GM12865 (cell line): Measurements from ENCODE around the gene ATP5F1B.

Experiments
- DNase-seq: peaks from one replicate; pipeline ENCODE4 v3.0.0; 2010; ENCODE audit warnings: low read depth
- H3K4me3 ChIP-seq: 2 replicates; pipeline ENCODE4 v1.5.1; 2011; ENCODE audit warnings: mild to moderate bottlenecking, low read depth, low read length, control low read depth
- CTCF ChIP-seq: IDR thresholded peaks from 2 replicates; pipeline ENCODE4 v1.5.1; 2011; ENCODE audit warnings: low read length, control low read depth, low read depth, inconsistent platforms; ENCODE audit not compliant: insufficient read depth; ENCODE audit errors: missing control alignments

ATP5F1B gene

GRCh38 chr12:56634837-56635791, 10.7 kb downstream of the ATP5F1B start:
- peak; percentile 84 for DNase-seq
- peak; percentile 16 for TF ChIP-seq CTCF
- H3K4me3 ChIP-seq: peak overlapping the region; percentile 82

DNA sequence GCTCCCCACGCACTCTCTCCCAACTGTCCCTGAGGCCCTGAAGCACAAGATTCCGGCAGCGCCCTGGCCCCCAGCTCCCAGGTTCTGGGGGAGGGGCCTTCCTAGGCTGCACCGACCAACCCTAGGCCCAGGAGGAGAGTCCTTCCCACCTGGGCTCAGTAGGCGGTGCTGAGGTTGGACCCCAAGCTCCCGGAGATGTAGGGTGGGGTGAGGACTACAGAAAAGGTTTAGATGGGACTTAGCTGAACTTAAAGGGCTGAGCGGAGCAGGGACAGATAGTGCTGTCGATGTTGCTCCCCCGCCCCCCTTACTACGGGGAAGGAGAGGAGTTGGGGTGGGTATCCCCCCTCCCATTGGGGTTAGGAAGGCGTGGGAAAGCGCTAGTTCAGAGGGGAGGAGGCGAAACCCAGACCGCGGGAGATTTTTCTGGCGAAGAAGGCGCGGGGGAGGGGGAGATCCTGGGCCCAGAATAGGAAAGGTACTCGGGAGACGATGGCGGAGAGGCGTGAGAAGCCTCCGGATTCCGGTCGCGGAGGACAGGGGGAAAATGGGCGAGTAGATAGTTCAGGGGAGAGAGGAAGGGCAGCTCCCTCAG, 11.4 kb downstream of the ATP5F1B start:
- no peak for TF ChIP-seq CTCF
- H3K4me3 ChIP-seq: peak overlapping the region; percentile 82

DNA sequence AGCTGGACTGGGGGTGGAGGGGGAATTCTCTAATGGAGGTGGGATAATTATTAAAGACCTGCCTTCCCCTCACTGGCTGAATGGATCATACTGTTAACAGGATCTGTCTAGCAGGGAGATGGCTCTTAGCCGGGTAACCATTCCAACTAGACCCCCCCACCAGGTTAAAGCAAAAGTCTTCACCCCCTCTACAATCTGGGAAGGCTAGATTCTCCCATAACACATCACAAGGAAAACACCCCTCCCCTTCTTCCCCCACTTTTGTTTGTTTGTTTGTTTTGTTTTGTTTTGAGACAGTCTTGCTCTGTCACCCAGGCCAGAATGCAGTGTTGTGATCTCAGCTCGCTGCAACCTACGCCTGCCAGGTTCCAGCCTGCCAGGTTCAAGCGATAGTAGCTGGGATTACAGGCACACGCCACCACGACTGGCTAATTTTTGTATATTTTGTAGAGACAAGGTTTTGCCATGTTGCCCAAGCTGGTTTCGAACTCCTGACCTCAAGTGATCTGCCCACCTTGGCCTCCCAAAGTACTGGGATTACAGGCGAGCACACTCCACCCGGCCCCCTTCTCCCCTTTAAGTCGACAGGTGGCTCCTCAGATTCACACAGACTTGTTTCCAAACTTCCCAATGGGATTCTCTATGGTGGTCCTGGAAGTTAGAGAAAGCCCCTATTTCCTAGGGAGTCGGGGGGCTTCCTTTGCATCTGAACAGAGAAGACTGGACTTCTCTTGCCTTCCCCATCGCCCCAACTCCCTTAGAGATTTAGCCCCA, 12.1 kb downstream of the ATP5F1B start:
- TF ChIP-seq CTCF: no peak
- no peak for DNase-seq
- H3K4me3 ChIP-seq: peak overlapping the region; percentile 82

More for the DNA sequence above, 11.4 kb downstream of the ATP5F1B start:
- peak; percentile 40 for DNase-seq

GRCh38 chr12:56632701-56633467, 12.9 kb downstream of the ATP5F1B start:
- DNase-seq: no peak
- peak overlapping the region; percentile 51 for H3K4me3 ChIP-seq
- TF ChIP-seq CTCF: no peak

DNA sequence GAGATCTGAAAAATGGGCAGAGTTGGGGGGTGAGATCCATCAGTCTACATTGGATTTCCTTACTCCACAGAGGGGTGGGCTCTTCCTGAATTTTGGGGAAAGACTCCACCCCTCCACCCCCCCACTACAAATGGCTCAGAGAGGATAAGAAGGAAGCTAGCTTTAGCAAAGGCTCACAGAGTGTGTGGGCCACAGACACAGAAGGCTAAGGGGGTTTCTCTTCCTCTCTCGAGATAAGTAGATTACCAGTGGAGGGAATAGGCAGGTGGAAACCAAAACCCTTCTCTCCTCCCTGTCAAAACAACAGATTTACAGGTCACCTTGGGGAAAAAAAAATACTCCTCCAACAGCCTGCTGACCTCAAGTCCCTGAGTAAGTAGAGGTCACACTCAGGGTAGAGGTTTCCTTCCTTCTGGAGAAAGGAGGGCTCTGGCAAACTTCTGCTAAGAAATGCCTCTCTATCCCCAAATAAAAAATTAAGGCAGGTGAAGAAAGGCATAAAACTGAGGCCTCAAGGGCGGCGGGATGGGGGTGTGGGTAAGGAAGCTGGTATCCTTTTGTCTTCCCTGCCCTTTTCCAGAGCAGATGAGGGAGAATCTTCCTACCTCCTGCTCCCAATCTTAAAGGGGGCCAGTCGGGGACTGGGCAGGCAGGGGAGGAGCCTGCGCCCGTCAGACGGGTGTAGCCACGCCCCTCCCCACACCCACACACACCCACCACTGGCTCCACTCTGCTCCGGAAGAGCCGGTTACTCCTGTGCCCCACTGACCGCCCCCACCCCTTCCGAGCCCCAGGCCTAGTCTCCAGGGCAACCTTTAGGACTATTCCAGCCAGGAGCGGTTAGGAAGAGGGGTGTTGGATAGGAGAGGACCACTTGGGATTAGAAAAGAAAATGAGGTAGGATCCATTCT, 13.7 kb downstream of the ATP5F1B start:
- peak; percentile 77 for DNase-seq
- TF ChIP-seq CTCF: no peak
- H3K4me3 ChIP-seq: peak overlapping the region; percentile 51
